RPMI7951 (cell line): ENCODE data around the gene SYT1. TPM values are rescaled to one million over a fixed set of nuclear protein-coding genes. Genes with fewer than 3 reads are reported as not detected.

Experiments used
- DNase-seq: peaks from one replicate; pipeline ENCODE4 v3.0.0-alpha.2; 2012; ENCODE audit warnings: low read depth
- total RNA-seq: library from RNA; depleted of rRNA; stranded (reverse); fragments of >200 nt; shearing (Covaris generic); gene quantifications from 2 replicates; pipeline ENCODE4 v1.2.3, GENCODE V29; 2014

SYT1 gene
- total RNA-seq, 1 experiment from 2014 or later: 5.9 TPM

GRCh38 chr12:78891646-78892353, 27.2 kb downstream of the SYT1 start:
- DNase-seq: no peak

- peak; percentile 58 for DNase-seq
Observed at GRCh38 chr12:78898416-78898815, 33.8 kb downstream of the SYT1 start.

DNA sequence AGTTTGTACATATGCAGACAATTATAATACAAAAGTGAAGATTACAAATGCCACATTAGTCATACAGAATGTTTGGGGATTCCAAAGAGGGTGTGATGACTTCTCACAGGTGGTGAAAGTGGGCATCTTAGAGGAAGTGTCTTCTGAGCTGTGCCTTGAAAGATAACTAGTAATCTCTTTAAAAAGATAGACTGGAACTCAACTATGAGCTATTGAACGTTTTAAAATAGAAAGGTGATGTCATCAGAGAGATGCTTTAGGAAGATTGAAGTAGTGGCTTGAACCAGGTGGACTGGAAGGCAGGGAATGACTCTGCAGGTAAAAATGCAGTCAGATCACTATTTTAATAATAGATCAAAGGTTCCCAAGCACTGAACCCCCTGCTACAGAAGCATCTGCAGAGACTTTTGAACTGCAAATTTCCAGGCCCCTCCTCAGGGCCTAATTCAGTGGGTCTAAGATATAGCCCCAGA, 50.3 kb downstream of the SYT1 start:
- no peak for DNase-seq

DNA sequence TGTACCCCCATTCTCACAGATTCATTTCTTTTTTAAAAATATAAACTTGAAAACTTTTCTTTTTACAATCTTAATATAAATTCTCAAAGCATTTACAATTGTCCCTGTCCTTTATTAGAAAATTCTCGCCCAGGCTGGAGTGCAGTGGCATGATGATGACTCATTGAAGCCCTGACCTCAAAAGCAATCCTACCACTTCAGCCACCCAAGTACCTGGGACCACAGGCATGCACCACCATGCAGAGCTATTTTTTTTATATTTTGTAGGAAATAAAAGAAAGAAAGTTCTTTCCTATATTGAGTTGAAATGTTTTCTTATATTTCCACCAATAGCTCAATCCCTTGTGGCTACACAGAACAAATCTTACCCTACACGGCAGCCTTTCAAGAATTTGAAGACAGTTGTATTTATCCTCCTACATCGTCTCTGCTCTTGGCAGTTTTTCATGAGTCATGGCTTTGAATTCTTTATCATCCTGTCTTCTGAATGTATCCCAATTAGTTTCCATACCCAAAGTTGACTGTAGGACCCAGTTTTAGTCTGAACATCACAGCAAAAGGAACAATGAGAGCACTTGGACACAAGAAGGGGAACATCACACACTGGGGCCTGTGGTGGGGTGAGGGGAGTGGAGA, 52.4 kb downstream of the SYT1 start:
- DNase-seq: peak; percentile 74

- no peak for DNase-seq
Observed at GRCh38 chr12:78917513-78917912, 52.9 kb downstream of the SYT1 start.

- DNase-seq: peak; percentile 63
Observed at GRCh38 chr12:78918268-78918667, 53.7 kb downstream of the SYT1 start.

- DNase-seq: peak; percentile 83
Observed at GRCh38 chr12:78928200-78929074, 63.9 kb downstream of the SYT1 start.

- peak; percentile 20 for DNase-seq
Observed at GRCh38 chr12:78929075-78929418, 64.5 kb downstream of the SYT1 start.

- DNase-seq: no peak
Observed at GRCh38 chr12:78931466-78931990, 67.0 kb downstream of the SYT1 start.

DNA sequence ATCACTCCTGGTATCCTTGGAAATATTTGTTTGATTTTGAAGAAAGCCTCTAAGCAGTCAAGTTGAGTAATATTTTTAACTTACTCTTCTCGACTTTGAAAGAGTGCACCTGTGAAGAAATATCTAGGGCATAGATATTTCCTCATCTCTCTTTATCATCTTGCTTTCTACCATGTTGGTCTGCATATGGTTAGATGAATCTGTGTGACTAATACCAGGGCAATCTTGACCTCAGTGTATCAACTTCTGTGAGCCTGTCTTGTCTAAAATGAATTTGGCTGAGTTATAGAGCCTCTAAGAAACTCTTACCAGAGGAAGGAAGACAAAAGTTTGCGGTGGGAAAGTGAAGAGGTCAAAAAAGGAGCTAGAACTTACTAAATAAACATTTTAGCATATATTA, 68.4 kb downstream of the SYT1 start:
- peak; percentile 27 for DNase-seq

GRCh38 chr12:78938341-78939084, 73.9 kb downstream of the SYT1 start:
- DNase-seq: no peak

- no peak for DNase-seq
Observed at GRCh38 chr12:78949532-78949931, 85.0 kb downstream of the SYT1 start.

GRCh38 chr12:78951803-78952551, 87.4 kb downstream of the SYT1 start:
- peak; percentile 19 for DNase-seq

GRCh38 chr12:78952552-78952929, 88.0 kb downstream of the SYT1 start:
- no peak for DNase-seq

DNA sequence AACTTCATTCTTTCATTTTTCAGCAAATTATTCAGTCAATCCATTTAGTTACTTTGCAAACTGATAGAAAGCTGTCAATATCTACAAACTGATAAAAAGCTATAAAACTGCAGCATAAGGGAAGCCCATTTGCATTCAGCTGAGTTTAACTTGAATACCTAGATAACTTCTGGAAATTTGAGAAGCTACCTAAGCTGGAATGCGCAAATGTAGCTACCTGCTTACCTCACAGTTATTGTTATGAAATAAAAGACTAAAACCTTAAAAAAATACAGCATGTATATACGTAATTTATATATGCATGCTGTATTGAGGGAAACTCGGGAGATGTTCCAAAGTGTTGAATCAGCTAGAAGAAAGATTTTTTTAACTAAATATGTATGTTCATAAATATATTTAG, 94.4 kb downstream of the SYT1 start:
- no peak for DNase-seq

- no peak for DNase-seq
Observed at GRCh38 chr12:78959556-78959955, 95.0 kb downstream of the SYT1 start.

- DNase-seq: no peak
Observed at GRCh38 chr12:78961171-78961570, 96.6 kb downstream of the SYT1 start.

GRCh38 chr12:78963439-78964227, 99.1 kb downstream of the SYT1 start:
- peak; percentile 34 for DNase-seq

DNA sequence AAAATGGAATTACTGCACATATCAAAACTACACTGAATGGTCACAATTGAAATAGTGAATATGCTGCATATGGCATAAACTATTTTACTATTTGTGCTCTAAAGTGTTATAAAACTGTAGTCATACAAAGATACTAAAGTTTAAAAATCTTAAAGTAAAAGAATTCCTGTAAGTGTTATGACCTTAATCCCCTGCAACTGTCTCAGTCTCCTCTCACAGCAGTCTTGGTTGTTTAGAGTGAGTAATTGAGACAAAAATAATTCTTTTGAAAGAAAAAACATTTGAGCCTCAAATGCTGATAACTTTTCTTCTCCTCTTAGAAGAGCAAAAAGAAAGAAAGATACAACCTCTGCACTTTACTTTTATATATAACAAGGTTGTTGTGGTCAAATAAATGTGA, 99.9 kb downstream of the SYT1 start:
- DNase-seq: no peak

GRCh38 chr12:78966062-78966461, 101.5 kb downstream of the SYT1 start:
- DNase-seq: no peak
